HepG2 (cell line): Measurements from ENCODE around the gene LENEP. TPM values are rescaled to one million over a fixed set of nuclear protein-coding genes. Genes with fewer than 3 reads are reported as not detected.

Experiments
- DPF2 ChIP-seq: sonication (generic); formaldehyde crosslinking; IDR thresholded peaks from 2 replicates; pipeline ENCODE4 v1.4.0; 2020; ENCODE audit warnings: mild to moderate bottlenecking, low read depth, missing genetic modification reagents, borderline replicate concordance
- HMG20A ChIP-seq: IDR thresholded peaks from 2 replicates; pipeline ENCODE4 v1.6.1; 2016; ENCODE audit warnings: borderline replicate concordance
- KDM5B ChIP-seq: sonication (generic); formaldehyde crosslinking; IDR thresholded peaks from 2 replicates; pipeline ENCODE4 v1.4.0; 2020; ENCODE audit warnings: missing genetic modification reagents, mild to moderate bottlenecking, borderline replicate concordance
- PATZ1 ChIP-seq: sonication (generic); formaldehyde crosslinking; IDR thresholded peaks from 2 replicates; pipeline ENCODE4 v1.4.0; 2020; ENCODE audit warnings: missing genetic modification reagents
- POLR2AphosphoS2 ChIP-seq: IDR thresholded peaks from 2 replicates; pipeline ENCODE4 v1.6.1; 2011; ENCODE audit warnings: low read depth, low read length, improper control_type of control experiment
- POLR2G ChIP-seq: fragments of 200-400 bp; formaldehyde crosslinking; IDR thresholded peaks from 2 replicates; pipeline ENCODE4 v1.6.1; 2018; ENCODE audit warnings: mild to moderate bottlenecking, low read depth, low read length, moderate library complexity
- RBFOX2 ChIP-seq: fragments of 200-400 bp; formaldehyde crosslinking; IDR thresholded peaks from 2 replicates; pipeline ENCODE4 v1.6.1; 2017; ENCODE audit warnings: low read depth, mild to moderate bottlenecking, low read length
- SALL1 ChIP-seq: sonication (generic); formaldehyde crosslinking; IDR thresholded peaks from 2 replicates; pipeline ENCODE4 v1.8.0; 2022; ENCODE audit warnings: mild to moderate bottlenecking, missing genetic modification reagents
- SKI ChIP-seq: fragments of 450-650 bp; IDR thresholded peaks from one replicate; pipeline ENCODE4 v1.6.1; 2018; ENCODE audit warnings: mild to moderate bottlenecking; ENCODE audit not compliant: partially characterized antibody
- UBTF ChIP-seq: sonication (generic); formaldehyde crosslinking; IDR thresholded peaks from 2 replicates; pipeline ENCODE4 v1.4.0; 2020; ENCODE audit warnings: mild to moderate bottlenecking, missing genetic modification reagents
- ZBTB33 ChIP-seq: sonication (generic); formaldehyde crosslinking; IDR thresholded peaks from 2 replicates; pipeline ENCODE4 v1.4.0; 2020; ENCODE audit warnings: missing genetic modification reagents
- ZBTB7A ChIP-seq: sonication (generic); formaldehyde crosslinking; IDR thresholded peaks from 2 replicates; pipeline ENCODE4 v1.8.0; 2022; ENCODE audit warnings: mild to moderate bottlenecking, missing genetic modification reagents
- ZFP36L1 ChIP-seq: sonication (generic); formaldehyde crosslinking; IDR thresholded peaks from 2 replicates; pipeline ENCODE4 v1.8.0; 2022; ENCODE audit warnings: mild to moderate bottlenecking, missing genetic modification reagents, moderate library complexity
- ZNF503 ChIP-seq: sonication (generic); formaldehyde crosslinking; IDR thresholded peaks from 2 replicates; pipeline ENCODE4 v1.4.0; 2020; ENCODE audit warnings: missing genetic modification reagents
- ZNF572 ChIP-seq: sonication (generic); formaldehyde crosslinking; IDR thresholded peaks from 2 replicates; pipeline ENCODE4 v1.5.1; 2020; ENCODE audit warnings: mild to moderate bottlenecking, missing genetic modification reagents
- ZSCAN30 ChIP-seq: sonication (generic); formaldehyde crosslinking; IDR thresholded peaks from 2 replicates; pipeline ENCODE4 v1.5.0; 2020; ENCODE audit warnings: mild to moderate bottlenecking, missing genetic modification reagents
- polyA plus RNA-seq, 8 experiments: library from polyadenylated mRNA; depleted of rRNA in 3 of 8; stranded (reverse) in 7 of 8; unstranded in 1 of 8; fragments of >200 nt; fragmentation: Illumina TruSeq in 4 of 8; extraction: Trizol in 4 of 8; gene quantifications; 2 replicates each; pipeline versions ENCODE4 v1.2.1 to v1.2.3, GENCODE V29; 2011 to 2016; ENCODE audit warnings: low read depth in 4 of 8, missing spikeins in 1 of 8, mixed read lengths in 1 of 8; ENCODE audit not compliant: insufficient read depth in 1 of 8
- total RNA-seq, 5 experiments: library from RNA; depleted of rRNA; stranded (reverse); fragments of >200 nt; fragmentation: Illumina TruSeq; extraction: Trizol; gene quantifications; 2 replicates each; pipeline ENCODE4 v1.2.3, GENCODE V29; 2016; ENCODE audit warnings: low read depth in 1 of 5

The LENEP gene
- total and polyA plus RNA-seq, 2 of the 13 experiments (the other 11 are each of a cell fraction or from before 2014, with no cell fraction given) = 0.29 TPM; not detected in 1

- 0 out of 2 replicates have a peak, but pooled peaks have one; percentile 21 for TF ChIP-seq UBTF (CRISPR knock-in tag)
- 0 out of 2 replicates have a peak, but pooled peaks have one; percentile 2 for TF ChIP-seq ZSCAN30 (CRISPR knock-in tag)
- 0 out of 2 replicates have a peak, but pooled peaks have one; percentile 5 for TF ChIP-seq POLR2G
- TF ChIP-seq ZBTB33 (CRISPR knock-in tag) = no peak
- 0 out of 2 replicates have a peak, but pooled peaks have one; percentile 17 for TF ChIP-seq ZFP36L1 (CRISPR knock-in tag)
- peak; percentile 23; the same call in 1 of the 2 replicates for TF ChIP-seq SALL1
- TF ChIP-seq ZNF503 (CRISPR knock-in tag) = 0 out of 2 replicates have a peak, but pooled peaks have one; percentile 4
- TF ChIP-seq HMG20A (CRISPR knock-in tag) = no peak
- peak; percentile 83 for TF ChIP-seq PATZ1 (CRISPR knock-in tag)
- no peak for TF ChIP-seq SKI
- no peak for TF ChIP-seq DPF2 (CRISPR knock-in tag)
- TF ChIP-seq ZNF572 (CRISPR knock-in tag) = peak; percentile 27; the same call in 1 of the 2 replicates
- TF ChIP-seq KDM5B (CRISPR knock-in tag) = 0 out of 2 replicates have a peak, but pooled peaks have one; percentile 38
- TF ChIP-seq RBFOX2 = peak; percentile 41; the same call in 1 of the 2 replicates
- no peak for TF ChIP-seq POLR2AphosphoS2
- 0 out of 2 replicates have a peak, but pooled peaks have one; percentile 21 for TF ChIP-seq ZBTB7A (CRISPR knock-in tag)
Observed at GRCh38 chr1:155002464-155003226, 9.3 kb downstream of the LENEP start, which contains the start of gene ZBTB7B (continued).
